Upper lobe of left lung (tissue), 4 donors: ENCODE data around the gene DLGAP4.

Experiments used
- EP300 ChIP-seq, 4 donors: sonication (generic); formaldehyde crosslinking; IDR thresholded peaks; one replicate each; pipeline ENCODE4 v1.5.1; 2017; ENCODE audit warnings: antibody characterized with exemption in 4 of 4, control low read depth in 2 of 4
- POLR2AphosphoS5 ChIP-seq, 2 donors: sonication (generic); formaldehyde crosslinking; IDR thresholded peaks; one replicate each; pipeline ENCODE4 v1.5.1; 2017; ENCODE audit warnings: antibody characterized with exemption in 2 of 2

- TF ChIP-seq POLR2AphosphoS5 (IDR thresholded peaks at IDR 0.05) (no peak), EP300 (IDR thresholded peaks at IDR 0.05) (no peak)
Observed at GRCh38 chr20:36309643-36310042, 3.5 kb downstream of the DLGAP4 start.
